DND-41 (cell line): ENCODE data around the gene NME9.

ENCODE experiments used
- CTCF ChIP-seq: IDR thresholded peaks from 2 replicates; pipeline ENCODE4 v1.5.1; 2012; ENCODE audit warnings: borderline replicate concordance, low read length, moderate library complexity, mild to moderate bottlenecking; ENCODE audit not compliant: poor library complexity, severe bottlenecking; ENCODE audit errors: extremely low read depth
- EZH2 ChIP-seq: IDR thresholded peaks from 3 replicates; pipeline ENCODE4 v1.6.1; 2012; ENCODE audit warnings: borderline replicate concordance, low read depth, mild to moderate bottlenecking, moderate library complexity, low read length, inconsistent platforms; ENCODE audit not compliant: severe bottlenecking

- TF ChIP-seq CTCF = no peak
- no peak for TF ChIP-seq EZH2
Observed at GRCh38 chr3:138344754-138345153, 15.1 kb upstream of the NME9 start.
